ENCODE results near the gene CTNNA1.

CTNNA1 gene

DNA sequence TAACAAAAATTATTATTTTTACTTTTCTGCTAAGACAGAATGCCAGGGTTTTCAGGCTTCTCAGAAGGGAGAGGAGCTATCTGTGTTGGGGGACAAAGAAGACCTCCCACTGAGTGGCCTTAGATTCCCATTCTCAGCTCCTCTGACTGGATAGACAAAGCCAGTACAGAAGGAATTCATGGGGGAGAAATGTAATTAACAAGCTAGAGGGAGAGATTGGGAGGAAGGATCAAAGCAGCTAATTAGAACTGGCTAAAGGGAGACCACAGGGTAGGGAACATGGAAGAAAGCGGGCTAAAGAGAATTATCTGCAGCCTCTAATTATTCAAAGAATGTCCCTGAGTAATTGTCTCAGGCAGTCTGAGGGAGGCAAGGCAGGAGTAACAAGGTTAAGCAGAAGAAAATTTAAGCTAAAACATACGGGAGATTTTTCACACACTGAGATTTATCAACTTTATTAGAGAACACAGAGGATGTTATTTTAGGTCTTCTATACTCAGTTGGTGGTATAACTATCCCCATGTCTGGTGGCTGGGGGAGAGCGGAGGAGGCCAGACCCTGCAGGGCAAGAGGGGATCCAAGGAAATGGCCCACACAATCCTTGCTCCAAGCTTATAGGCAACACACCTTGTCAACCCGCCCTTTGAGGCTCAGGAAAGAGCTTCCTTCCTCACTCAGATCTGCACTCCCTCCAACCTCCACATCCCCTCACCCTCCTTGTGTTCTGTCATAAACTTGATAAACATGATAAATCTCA, 209.6 kb downstream of the CTNNA1 start:
- Mint-ChIP-seq H3K4me3 (no peak overlapping the region), H3K36me3 (no peaks in the 10 kb centered on the region), H3K4me1 (no peaks in the 10 kb centered on the region), H3K9me3 (no peaks in the 10 kb centered on the region), H3K27ac (no peak overlapping the region)
- DNase-seq (ENCODE audit: low spot score in 2 of 2) (no peak), ATAC-seq (no peak)

DNA sequence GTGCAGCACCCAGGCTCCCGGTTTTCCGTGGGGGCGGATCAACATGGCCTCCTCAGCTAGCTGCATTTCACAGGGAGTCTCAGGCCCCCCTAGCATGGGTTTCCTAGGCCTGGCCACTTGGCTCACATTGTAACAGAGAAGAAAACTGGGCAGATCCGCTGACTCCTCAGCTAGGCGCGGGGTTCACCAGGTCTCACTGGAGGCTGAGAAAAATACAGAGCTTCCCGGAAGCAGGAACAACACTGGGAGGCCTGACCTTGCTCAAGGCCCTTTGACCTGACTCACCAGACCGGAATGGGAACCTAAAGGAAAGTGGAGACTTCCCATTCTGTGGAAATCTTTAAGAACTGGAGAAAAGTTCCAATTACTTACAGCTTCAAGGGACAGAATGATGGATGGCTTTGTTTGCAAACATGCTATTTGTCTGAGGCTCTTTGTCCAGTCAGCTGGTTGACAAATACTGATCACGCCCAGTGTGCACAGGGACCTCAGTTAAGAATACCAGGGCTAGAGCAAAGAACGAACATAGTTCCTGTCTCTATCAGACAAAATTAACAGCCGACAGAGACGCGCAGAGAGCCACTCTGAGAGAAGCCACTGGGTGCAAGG, 210.6 kb downstream of the CTNNA1 start:
- ATAC-seq, result no peak
- DNase-seq (ENCODE audit: low spot score in 2 of 2), result no peak
- no peaks in the 10 kb centered on the region for H3K4me1 Mint-ChIP-seq
- no peak overlapping the region for H3K27ac Mint-ChIP-seq
- no peak overlapping the region for H3K4me3 Mint-ChIP-seq
- no peaks in the 10 kb centered on the region for H3K36me3 Mint-ChIP-seq
- H3K9me3 Mint-ChIP-seq, result no peaks in the 10 kb centered on the region

DNA sequence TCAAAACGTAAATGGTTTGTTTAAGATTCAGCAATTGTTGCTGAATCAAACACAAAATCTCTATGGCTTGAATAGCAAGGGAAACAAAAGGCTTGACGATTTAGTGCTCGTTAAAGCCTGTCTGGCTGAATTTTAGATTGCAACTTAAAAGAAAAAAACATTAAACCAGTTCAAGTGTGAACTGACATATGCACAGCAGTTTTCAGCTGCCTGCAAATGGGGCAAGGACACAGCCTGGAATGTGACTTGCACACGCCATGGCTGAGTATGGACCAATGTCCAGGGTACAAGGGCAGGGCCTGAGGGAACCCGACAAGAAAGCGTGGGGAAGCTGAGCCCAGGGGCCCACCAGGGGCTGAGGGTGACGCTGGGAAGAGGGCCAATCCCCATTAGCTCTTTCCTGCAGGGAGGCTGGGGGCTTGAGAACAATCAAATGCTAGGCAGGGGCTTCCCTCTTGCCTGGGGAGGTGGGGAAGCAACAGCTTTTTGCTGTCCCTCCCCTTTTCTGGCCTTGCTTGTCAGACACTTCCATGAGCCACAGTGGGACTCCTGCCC, 211.5 kb downstream of the CTNNA1 start:
- no peak overlapping the region for H3K27ac Mint-ChIP-seq
- H3K4me1 Mint-ChIP-seq, result no peaks in the 10 kb centered on the region

DNA sequence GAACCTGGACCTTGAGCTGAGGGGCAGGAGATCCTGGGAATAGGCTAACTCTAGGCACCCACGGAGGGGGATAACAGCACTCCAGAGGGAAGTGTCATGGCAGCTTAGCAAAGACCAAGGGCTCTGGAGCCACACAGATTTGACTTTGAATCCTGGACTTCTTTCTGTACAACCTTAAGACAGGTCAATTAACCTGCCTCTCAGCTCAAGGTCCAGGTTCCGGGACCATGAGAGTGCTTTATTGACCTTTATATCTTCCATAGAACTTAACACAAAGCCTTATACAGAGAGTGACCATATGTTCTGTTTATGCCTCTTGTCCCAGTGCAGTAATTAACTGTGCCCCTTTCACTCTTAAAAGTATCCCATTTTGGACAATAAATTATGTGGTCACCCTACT, 212.4 kb downstream of the CTNNA1 start:
- Mint-ChIP-seq H3K4me1 (no peaks in the 10 kb centered on the region), H3K9me3 (no peaks in the 10 kb centered on the region), H3K36me3 (no peaks in the 10 kb centered on the region), H3K27ac (no peak overlapping the region), H3K4me3 (no peak overlapping the region)
- ATAC-seq, result no peak
- DNase-seq (ENCODE audit: low spot score in 2 of 2), result no peak

More for the DNA sequence above, 211.5 kb downstream of the CTNNA1 start:
- H3K36me3 Mint-ChIP-seq, result no peaks in the 10 kb centered on the region
- H3K9me3 Mint-ChIP-seq, result no peaks in the 10 kb centered on the region
- ATAC-seq, result no peak
- DNase-seq (ENCODE audit: low spot score in 2 of 2), result no peak
- H3K4me3 Mint-ChIP-seq, result no peak overlapping the region

DNA sequence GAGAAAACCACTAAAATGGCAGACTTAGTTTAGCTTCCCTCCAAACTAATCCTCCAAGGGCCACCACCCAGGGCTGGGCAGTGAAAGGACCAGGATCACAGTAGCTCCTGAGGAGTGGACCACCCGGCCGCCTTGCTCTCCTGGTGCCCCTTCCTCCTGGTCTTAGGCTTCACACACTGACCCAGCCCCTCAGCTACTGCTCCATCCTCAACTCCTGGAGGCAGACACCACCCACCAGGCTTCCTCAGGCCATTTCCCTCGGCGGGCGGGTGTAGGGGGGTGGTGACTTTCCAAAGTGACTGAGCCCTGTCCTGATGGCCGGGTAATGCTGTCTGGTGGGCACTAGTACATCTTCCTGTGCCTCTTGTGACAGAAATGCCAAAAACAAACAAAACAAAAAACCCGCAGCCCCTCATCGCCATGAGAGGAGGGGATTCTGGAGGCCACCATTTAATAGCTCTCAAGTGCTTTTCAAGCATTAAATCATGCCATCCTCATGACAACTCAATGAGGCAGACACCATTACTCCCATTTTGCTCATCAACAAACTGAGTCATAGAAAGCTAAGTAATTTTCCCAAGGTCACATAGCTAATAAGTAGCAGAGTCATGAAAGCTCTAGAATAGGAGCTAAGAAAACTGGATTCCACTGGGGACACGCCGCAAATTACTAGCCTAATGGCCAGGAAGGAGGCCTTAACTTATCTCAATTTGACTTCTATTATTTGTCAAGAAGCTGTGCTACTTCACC, 213.2 kb downstream of the CTNNA1 start:
- ATAC-seq (no peak), DNase-seq (ENCODE audit: low spot score in 2 of 2) (no peak)
- Mint-ChIP-seq H3K27ac (no peak overlapping the region), H3K4me1 (no peaks in the 10 kb centered on the region), H3K4me3 (no peak overlapping the region), H3K9me3 (no peaks in the 10 kb centered on the region), H3K36me3 (no peaks in the 10 kb centered on the region)

DNA sequence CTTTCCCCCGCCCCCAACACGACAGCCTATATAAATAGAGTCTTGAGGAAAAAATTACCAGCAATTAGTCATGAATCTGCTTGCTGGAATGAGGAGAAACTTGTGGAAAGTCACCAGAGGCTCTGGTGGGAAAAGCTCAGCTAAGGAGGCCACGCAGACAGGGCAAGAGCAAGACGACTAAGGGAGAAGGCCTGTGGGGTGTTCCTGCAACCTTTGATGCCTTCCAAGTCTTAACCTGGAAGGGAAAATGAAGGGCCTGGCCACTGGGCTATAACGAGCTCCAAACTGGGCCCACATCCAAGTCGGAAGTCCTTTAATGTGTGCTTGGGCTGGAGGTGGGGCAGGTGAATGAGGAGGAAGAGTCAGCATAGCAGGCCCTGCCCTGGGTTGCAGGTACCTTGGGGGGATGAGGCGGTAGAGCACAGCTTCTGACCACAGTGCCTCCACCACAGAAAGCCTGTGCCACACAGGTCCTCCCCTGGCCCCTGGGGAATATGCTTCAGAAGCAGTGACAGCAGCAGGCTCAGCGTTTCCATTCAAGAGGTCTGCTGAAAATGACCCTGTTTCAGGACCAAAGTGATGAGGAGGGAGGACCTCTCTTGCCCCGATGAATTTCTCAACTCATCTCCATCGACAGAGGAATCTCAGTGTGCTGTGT, 214.7 kb downstream of the CTNNA1 start:
- ATAC-seq, result no peak
- H3K4me1 Mint-ChIP-seq, result no peaks in the 10 kb centered on the region
- no peak for DNase-seq (ENCODE audit: low spot score in 2 of 2)
- no peak overlapping the region for H3K4me3 Mint-ChIP-seq
- H3K27ac Mint-ChIP-seq, result no peak overlapping the region
- no peaks in the 10 kb centered on the region for H3K9me3 Mint-ChIP-seq
- no peaks in the 10 kb centered on the region for H3K36me3 Mint-ChIP-seq

DNA sequence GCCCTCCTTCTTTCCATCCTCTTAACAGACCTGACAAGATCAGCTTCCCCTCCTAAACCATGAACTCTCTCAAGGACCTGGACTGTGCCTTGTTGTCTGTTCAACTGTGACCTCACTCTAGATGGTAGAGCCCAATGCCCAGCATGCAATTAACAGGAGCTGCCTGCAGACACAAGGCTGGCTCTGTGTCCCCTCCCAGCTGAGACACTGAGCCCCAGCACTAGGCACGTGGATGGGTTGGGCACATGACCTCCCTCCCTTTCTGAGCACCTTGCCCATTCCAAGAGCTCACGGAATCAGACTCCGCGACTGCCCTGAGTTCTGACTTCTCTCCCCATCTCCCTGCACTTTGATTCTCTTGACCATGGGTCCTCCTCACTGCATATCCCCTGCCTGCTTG, 215.4 kb downstream of the CTNNA1 start:
- Mint-ChIP-seq H3K4me3 (no peak overlapping the region), H3K4me1 (no peaks in the 10 kb centered on the region), H3K27ac (peak overlapping the region; percentile 18), H3K36me3 (no peaks in the 10 kb centered on the region), H3K9me3 (no peaks in the 10 kb centered on the region)
- ATAC-seq (no peak), DNase-seq (ENCODE audit: low spot score in 2 of 2) (no peak)

DNA sequence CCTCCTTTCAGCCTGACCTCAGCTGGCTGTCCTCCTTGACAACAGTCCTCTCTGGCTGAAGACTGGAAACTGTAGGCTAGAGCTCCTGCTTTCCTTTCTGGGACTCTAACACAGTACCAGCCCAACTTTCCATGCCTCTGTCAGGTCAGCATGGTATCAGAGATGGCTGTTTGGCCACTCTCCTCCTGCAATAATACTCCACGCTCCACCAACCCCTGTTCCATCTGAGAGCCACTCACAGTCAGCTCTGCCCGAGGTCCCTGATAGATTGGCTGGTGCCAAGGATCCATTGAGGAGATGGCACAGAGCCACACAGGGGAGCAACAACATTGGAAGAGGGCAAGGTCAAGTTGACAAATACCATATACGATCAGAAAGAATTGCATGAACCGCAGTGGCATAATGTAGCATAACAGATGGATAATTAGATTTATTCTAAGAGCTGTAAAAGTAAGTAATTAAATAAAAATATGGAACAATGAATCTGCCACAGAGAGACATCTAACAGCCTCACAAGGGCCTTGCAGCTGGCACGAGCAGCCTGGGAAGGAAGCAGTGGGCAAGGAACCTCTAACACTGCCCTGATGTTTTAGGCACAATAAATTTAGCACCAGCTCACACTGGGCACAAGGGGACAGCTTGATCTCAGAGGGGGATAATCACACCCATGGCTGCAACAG, 216.2 kb downstream of the CTNNA1 start:
- ATAC-seq (no peak), DNase-seq (ENCODE audit: low spot score in 2 of 2) (no peak)
- Mint-ChIP-seq H3K4me1 (no peaks in the 10 kb centered on the region), H3K36me3 (no peaks in the 10 kb centered on the region), H3K4me3 (no peak overlapping the region), H3K9me3 (no peaks in the 10 kb centered on the region), H3K27ac (no peak overlapping the region)

DNA sequence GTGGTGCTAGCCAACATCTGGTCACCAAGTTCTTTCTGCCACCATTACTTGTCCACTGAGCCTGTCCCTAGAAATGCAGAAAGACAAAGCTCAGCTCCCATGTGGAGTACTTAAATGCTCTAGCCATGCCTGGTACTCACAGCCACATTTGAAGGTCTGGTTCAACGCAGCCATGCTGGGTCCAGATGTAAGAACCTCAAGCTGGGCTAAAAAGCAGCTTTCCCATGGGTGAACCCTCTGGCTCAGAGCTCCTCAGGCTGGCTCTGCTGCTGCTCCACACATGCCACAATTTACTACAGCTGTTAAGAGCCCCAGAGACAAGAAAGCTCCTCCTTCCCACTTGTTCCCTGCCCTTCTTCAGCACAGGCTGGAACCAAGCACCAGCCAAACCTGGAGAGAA, 219.0 kb downstream of the CTNNA1 start:
- H3K9me3 Mint-ChIP-seq, result no peaks in the 10 kb centered on the region
- H3K4me3 Mint-ChIP-seq, result no peak overlapping the region
- DNase-seq (ENCODE audit: low spot score in 2 of 2) (no peak), ATAC-seq (no peak)
- H3K27ac Mint-ChIP-seq, result no peak overlapping the region
- no peaks in the 10 kb centered on the region for H3K4me1 Mint-ChIP-seq
- H3K36me3 Mint-ChIP-seq, result no peaks in the 10 kb centered on the region

DNA sequence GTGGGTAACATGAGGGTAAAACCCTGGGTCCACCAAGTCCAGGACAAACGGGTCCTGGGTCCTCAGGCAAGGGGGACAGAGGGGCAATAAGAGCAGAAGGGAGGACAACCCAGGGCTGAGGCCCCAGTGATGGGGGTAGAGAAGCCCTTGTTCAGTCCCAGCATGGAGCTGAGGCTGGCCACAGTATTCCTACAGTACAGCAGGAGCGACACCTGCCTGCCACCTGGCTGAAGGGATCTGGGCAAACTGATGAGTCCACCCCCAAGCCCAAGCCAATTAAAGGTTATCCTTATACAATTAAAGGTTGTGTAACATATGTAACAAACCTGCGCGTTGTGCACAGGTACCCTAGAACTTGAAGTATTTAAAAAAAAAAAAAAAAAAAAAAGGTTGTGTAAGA, 219.6 kb downstream of the CTNNA1 start:
- Mint-ChIP-seq H3K9me3 (no peaks in the 10 kb centered on the region), H3K4me1 (no peaks in the 10 kb centered on the region), H3K36me3 (no peaks in the 10 kb centered on the region), H3K4me3 (no peak overlapping the region), H3K27ac (no peak overlapping the region)
- ATAC-seq, result no peak
- DNase-seq (ENCODE audit: low spot score in 2 of 2), result no peak

DNA sequence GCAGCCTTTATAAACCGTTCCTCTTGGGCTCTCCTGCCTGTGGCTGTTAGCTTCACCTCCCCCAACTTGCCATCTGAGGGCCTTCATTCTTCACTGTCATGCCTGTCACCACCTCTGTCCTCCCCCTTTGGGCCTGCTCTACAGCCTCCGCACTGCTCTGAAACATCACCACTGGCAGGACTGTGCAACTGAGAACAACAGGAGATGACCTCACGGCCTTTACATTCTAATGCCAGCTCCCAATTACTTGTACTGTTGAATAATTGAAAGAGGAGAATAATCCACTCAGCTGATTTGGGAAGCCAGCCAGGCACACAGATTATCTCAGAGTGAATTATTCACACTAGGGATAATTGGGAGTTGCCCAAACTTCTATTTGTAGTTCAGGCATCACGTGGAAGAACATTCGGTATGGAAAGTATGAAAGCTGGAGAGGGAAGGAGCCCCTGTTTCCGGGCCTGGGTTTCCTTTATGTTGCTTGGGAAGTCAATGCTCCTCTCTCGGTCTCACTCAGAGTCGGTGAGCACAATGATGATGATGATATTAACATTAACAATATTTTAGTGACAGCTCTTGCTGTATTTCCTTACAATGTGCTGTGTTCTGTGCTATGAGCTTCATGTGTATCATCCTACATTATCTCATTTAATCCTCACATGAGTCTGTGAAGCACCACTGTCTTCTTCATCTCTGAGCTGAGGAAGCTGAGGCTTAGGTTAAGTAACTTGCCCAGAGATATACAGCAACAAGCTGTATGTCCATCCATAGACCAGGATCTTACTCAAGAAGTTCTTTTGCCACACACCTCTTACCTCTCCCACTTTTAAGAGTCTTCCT, 221.2 kb downstream of the CTNNA1 start:
- no peaks in the 10 kb centered on the region for H3K9me3 Mint-ChIP-seq
- DNase-seq (ENCODE audit: low spot score in 2 of 2), result no peak
- no peak overlapping the region for H3K27ac Mint-ChIP-seq
- peaks cover 4% of the 10 kb centered on the region for H3K4me1 Mint-ChIP-seq
- ATAC-seq, result no peak
- no peaks in the 10 kb centered on the region for H3K36me3 Mint-ChIP-seq
- no peak overlapping the region for H3K4me3 Mint-ChIP-seq

DNA sequence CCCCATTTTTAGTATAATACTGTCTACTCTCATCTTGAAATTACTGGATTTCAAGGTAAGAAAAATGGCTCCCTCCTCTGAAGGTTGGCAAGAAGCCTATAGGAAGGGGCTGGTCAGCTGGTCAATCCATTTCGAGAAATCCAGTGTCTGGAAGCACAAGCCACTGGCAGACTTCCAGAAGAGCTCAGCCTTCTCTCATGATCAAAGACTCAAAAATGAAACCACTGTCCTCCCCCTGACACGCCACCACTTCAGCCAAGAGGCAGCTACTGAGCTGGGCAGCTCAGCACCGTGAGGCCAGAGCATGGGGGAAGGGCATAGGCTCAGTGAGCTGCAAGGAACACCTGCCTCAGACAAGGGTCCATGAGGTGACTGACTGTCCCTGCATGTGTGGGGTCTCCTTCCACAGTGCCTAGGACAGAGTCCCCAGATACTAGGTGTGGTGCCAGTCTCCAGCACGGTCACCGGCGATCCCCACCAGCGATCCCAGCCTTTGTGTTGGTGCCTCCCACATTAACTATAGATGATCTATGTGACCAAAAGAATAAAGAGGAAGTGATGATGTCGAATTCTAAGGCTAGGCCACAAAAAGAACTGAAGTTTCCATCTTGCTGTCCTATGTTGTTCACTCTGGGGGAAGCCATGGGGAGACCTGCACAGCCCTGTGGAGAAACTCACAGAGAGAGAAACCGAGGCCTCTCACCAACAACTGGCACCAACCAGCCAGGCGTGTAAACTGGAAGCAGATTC, 222.0 kb downstream of the CTNNA1 start:
- ATAC-seq, result no peak
- no peak for DNase-seq (ENCODE audit: low spot score in 2 of 2)
- Mint-ChIP-seq H3K9me3 (no peaks in the 10 kb centered on the region), H3K27ac (no peak overlapping the region), H3K4me3 (no peak overlapping the region), H3K36me3 (no peaks in the 10 kb centered on the region), H3K4me1 (peaks cover 12% of the 10 kb centered on the region)

DNA sequence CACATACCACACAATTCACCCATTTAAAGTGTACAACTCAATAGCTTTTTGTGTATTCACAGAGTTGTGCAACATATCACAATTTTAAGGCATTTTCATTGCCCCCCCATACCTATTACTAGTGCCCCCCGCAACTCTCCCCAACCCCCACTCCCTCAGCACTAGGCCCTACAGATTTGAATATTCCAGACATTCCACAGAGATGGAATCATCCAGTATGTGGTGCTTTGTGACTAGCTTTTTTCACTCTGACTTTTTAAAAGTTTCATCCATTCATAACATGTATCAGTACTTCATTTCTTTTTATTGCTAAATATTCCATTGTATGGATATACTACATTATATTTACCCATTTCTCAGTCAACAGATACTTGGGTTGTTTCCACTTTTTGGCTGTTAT, 224.9 kb downstream of the CTNNA1 start:
- no peaks in the 10 kb centered on the region for H3K36me3 Mint-ChIP-seq
- no peak overlapping the region for H3K27ac Mint-ChIP-seq
- H3K9me3 Mint-ChIP-seq, result no peaks in the 10 kb centered on the region
- ATAC-seq (no peak), DNase-seq (ENCODE audit: low spot score in 2 of 2) (no peak)
- peaks cover 36% of the 10 kb centered on the region for H3K4me1 Mint-ChIP-seq
- H3K4me3 Mint-ChIP-seq, result no peak overlapping the region

DNA sequence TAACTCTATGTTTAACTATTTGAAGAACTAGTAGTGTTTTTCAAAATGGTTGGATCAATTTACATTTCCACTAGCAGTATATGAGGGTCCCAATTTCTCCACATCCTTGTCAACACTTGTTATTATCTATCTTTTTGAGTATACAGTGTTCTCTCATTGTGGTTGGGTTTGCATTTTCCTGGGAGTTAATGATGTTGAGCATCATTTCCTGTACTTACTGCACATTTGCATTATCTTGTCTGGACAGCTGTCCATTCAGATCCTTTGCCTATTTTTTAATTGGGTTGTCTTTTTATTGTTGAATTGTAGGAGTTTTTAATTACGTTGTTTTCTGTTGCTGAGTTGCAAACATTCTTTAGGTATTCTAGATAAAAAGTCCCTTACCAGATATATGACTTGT, 225.4 kb downstream of the CTNNA1 start:
- H3K27ac Mint-ChIP-seq, result no peak overlapping the region
- no peaks in the 10 kb centered on the region for H3K9me3 Mint-ChIP-seq
- DNase-seq (ENCODE audit: low spot score in 2 of 2), result no peak
- H3K36me3 Mint-ChIP-seq, result no peaks in the 10 kb centered on the region
- H3K4me1 Mint-ChIP-seq, result peaks cover 36% of the 10 kb centered on the region
- no peak for ATAC-seq
- H3K4me3 Mint-ChIP-seq, result no peak overlapping the region

Measured in stimulated activated effector memory CD8-positive, alpha-beta T cell treated with anti-CD3 and anti-CD28 coated beads, Interleukin-12 subunit alpha, Interleukin-12 subunit beta, amount 100 ng/mL, for 72 hours (primary cell).